Stimulated activated CD8-positive, alpha-beta memory T cell treated with anti-CD3 and anti-CD28 coated beads, Interleukin-2, amount 100 ng/mL, for 48 hours (primary cell): ENCODE data around the gene KTI12.
"Not testable (repeated sequence)": the region's sequence is repeated elsewhere in the genome, so short reads cannot be mapped to it uniquely, and the experiment has no call there.

ENCODE experiments used
- DNase-seq, 2 donors: peaks; one replicate each; pipeline ENCODE4 v3.0.0-alpha.2; 2020; ENCODE audit warnings: low read depth in 2 of 2

Gene KTI12

DNA sequence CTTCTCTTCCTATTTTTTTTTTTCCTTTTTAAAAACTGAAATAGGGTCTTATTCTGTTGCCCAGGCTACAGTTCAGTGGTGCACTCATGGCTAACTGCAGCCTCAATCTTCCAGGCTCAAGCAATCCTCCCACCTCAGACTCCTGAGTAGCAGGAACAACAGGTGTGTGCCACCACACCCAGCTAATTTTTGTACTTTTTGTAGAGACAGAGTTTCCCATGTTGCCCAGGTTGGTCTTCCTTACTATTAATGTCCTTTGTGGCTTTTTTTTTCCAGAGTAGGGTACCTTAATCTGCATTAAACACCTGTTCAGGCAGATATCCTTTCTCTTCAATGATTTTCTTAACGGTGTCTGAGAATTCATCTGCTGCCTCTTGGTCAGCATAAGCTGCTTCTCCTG is 4.3 kb upstream of the KTI12 start:
- no peak for DNase-seq

DNA sequence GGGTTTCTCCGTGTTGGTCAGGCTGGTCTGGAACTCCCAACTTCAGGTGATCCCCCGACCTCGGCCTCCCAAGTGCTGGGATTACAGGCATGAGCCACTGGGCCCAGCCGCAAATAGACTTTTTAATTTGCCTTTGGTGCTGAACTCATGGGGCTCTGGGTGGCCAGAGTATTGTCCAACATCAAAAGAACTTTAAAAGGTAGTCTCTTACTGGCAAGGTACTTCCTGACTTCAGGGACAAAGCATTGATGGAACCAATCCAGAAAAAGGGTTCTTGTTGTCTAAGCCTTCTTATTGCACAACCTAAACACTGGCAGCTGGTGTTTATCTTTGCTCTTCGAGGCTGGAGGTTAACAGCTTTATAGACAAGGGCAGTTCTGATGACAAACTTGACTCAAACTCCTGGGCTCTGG is 3.8 kb upstream of the KTI12 start:
- DNase-seq = no peak

DNA sequence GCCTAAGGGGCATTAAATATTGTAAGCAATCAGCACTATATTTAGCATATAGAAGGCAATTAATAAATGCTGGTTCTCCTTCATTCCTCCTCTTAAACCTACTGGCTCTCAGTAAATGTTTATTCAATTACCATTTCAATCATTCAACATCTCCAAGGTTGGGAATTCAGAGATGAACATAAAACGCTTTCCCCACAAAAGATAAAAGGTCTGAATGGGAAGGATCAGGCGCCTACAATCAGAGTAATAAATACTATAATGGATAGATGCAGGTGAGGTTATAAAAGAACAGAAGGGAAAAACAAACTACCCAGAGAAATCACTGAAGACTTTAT is 407 bp upstream of the KTI12 start:
- no peak for DNase-seq

DNA sequence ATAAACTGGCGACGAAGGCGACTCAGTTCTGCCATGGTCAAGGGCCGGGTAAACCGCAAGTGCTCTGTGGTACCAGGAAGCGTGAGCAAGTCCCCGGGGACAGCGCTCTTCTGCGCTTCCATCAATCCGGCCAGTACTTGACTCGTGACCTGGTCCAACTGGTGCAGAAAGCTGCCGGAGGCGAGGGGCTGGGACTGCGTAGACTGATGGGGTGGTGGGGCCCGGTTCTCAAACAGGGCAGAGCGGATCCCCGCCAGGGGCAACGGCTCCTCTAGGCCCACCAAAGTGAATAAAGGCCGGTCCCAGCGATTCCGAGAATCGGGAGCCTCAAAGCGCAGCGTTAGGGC is 852 bp downstream of the KTI12 start:
- peak in 1 of 2 donors; percentile 5 for DNase-seq

DNA sequence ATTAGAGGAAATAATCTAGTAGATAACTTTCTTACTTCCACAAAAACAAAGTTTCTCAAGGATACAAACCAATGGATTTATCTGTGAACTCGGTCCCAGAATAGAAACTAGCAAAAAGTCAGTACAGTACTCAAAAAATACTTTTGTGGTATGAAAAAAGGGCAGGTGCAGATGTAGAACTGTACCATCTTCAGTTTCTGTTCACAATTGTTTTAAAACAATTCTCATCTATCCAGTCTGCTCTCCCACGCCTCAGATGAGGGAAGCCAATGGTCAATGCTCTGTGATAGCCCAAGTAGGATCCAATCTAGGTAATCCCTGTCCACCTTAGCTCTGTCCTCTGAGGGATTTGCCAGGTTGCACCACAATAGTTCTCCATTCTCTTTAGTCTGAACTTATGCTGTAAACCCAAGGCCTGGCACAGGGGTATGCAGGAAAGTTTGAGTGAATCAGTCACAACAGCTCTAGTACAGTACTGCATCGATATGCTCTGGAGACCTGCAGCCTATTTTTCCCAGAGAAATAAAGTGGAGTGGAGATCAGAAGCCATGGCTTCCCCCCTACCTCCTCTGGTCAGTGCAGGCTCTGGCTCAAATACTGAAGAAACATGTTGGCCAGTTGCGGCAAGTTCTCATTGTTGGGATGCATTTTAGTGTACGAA is 1.4 kb downstream of the KTI12 start:
- DNase-seq = no peak

DNA sequence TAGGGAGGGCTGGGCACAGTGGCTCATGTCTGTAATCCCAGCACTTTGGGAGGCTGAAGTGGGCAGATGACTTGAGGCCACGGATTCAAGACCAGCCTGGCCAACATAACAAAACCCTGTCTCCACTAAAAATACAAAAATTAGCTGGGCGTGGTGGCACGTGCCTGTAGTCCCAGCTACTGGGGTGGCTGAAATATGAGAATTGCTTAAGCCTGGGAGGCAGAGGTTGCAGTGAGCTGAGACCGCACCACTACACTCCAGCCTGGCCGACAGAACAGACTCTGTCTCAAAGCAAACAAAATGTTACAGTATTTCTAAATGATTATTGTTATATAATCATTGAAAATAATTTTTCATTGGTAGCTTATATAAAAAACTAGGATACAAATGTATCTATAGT is 4.8 kb downstream of the KTI12 start:
- DNase-seq = not testable (repeated sequence)

DNA sequence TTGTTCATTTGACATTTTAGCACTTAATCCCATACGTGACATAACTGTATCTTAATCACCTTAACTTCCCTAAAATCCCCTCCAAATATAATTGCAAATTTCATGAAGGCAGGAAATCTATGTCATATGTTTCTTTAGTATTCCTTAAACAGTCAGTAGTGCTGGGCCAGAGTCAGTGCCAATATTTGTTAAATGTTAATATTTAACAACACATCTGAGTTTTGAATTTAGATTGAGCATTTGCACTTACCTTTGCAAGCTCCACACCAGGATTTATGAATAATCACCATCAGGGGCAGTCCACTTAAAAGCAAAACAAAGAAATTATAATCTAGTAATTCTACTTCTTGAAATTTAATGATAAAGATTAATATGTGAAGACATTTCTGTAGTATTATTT is 5.3 kb downstream of the KTI12 start:
- no peak for DNase-seq

DNA sequence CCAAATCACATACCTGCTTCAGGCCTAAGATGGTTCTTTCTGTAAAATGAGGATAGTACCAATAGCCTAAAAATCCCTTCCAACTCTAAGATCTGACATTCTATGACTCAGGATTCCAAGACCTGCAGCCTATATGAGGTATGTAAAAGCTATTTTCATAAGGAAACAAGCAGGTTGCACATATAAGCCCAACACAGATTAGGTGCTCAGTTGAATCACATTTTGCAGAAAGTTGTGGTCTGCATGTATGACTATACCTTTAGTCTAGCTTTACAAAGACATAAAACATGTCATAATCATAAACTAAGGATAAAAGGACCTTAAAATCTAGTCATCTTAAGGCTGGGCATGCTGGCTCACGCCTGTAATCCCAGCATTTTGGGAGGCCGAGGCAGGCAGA is 7.3 kb downstream of the KTI12 start:
- no peak for DNase-seq

DNA sequence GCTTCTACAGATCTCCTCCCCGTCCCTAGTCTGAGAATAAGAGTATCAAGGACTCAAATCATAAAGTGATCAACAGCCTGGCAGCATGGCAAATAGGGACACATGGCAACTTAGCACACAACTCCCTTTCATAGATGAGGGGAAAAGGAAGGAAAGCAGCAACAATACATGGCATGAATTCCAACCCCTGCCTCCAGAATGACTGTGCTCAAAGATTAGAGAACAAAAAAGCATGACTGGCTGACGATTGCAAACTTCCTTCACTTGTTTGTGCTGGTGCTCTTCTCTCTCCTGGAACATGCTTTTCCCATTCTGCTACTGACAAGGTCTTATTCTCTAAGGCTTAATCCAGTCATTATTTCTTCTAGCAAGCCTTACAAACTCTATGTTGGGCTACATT is 11.5 kb downstream of the KTI12 start:
- DNase-seq = no peak

DNA sequence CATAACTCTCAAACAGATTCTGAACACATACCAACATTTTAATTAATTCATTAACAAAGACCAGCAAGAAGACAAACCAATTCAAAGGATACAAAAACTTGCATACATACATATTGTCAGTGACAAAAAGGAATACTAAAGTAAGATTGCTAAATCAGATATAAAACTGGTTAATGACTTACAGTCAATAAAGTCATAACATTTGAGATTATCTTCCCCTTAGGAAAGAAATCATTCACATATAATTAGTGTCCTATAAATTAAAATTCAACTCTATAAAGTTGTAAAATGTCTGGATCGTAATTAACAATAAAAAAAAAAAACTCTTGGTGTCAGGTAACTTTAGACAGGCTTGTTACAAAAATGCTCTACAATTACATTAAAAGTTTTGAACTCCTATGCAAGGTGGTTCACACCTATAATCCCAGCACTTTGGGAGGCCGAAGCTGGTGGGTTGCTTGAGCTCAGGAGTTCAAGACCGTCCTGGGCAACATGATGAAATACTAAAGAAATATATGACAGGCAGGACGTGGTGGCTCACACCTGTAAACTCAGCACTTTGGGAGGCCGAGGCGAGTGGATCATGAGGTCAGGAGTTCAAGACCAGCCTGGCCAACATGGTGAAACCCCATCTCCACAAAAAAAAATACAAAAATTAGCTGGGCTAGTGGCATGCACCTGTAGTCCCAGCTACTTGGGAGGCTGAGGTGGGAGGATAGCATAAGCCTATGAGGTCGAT is 25.4 kb downstream of the KTI12 start:
- DNase-seq = no peak

DNA sequence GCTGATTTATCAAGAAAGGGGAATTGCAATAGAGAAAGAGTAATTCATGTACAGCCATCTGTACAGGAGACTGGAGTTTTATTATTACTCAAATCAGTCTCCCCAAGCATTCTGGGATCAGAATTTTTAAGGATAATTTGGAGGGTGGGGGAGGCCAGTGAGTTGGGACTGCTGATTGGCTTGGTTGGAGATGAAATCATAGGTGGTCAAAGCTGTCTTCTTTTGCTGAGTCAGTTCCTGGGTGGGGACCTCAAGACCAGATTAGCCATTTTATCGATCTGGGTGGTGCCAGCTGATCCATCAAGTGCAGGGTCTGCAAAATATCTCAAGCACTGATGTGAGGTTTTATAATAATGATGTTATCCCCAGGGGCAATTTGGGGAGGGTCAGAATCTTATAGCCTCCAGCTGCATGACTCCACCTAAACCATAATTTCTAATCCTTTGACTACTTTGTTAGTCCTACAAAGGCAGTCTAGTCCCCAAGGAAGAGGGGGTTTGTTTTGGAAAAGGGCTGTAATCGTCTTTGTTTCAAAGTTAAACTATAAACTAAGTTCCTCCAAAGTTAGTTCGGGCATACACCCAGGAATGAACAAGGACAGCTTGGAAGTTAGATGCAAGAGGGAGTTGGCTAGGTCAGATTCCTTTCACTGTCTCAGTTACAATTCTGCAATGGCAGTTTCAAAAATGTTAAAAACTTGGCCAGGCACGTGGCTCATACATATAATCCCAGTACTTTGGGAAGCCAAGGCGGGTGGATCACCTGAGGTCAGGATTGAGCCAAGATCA is 26.2 kb downstream of the KTI12 start:
- no peak for DNase-seq

DNA sequence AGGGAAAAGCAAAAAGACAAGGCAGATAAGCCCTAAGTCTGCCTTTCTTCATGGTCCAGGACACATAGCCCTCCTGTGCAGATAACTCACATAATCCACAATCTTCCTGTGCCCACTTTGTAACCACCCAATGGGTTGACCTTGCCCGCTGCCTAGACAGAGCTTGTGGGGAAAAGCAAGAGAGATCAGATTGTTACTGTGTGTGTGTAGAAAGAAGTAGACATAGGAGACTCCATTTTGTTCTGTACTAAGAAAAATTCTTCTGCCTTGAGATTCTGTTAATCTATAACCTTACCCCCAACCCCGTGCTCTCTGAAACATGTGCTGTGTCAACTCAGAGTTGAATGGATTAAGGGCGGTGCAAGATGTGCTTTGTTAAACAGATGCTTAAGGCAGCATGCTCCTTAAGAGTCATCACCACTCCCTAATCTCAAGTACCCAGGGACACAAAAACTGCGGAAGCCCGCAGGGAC is 27.5 kb downstream of the KTI12 start:
- DNase-seq = not testable (repeated sequence)

DNA sequence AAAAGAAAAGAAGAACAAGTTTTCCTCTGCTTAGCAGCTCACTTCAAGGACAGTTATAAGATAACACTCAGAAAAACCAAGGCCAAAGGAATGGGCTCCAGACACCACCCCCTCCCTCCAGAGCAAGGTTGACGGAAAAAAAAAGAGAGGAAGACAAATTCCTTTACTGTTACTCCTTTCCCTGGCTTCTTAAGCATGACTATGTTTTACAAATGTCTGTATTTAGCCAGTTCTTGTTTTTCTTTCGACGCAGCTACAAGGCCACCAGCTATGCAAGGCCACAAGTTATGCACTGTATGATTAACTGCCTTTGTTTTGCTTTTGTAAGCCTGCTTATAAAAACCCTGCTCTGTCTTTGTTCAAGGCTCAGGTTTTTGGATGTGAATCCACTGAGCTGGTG is 28.1 kb downstream of the KTI12 start:
- DNase-seq = not testable (repeated sequence)

DNA sequence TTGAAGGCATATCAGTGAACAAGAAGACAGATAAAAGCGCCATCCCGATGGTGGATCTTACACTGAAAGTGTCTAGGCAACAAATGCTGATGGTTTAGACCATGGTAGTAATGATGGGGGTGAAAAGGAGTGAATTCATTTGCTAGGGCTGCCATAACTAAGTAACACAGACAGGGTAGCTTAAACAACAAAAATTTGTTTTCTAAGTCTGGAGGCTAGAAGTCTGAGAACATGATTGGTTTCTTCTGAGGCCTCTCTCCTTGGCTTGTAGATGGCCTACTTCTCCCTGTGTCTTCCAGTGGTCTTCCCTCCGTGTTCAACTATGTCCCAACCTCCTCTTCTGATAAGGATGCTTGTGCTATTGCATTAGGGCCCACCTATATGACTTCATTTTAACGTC is 29.7 kb downstream of the KTI12 start:
- DNase-seq = no peak

DNA sequence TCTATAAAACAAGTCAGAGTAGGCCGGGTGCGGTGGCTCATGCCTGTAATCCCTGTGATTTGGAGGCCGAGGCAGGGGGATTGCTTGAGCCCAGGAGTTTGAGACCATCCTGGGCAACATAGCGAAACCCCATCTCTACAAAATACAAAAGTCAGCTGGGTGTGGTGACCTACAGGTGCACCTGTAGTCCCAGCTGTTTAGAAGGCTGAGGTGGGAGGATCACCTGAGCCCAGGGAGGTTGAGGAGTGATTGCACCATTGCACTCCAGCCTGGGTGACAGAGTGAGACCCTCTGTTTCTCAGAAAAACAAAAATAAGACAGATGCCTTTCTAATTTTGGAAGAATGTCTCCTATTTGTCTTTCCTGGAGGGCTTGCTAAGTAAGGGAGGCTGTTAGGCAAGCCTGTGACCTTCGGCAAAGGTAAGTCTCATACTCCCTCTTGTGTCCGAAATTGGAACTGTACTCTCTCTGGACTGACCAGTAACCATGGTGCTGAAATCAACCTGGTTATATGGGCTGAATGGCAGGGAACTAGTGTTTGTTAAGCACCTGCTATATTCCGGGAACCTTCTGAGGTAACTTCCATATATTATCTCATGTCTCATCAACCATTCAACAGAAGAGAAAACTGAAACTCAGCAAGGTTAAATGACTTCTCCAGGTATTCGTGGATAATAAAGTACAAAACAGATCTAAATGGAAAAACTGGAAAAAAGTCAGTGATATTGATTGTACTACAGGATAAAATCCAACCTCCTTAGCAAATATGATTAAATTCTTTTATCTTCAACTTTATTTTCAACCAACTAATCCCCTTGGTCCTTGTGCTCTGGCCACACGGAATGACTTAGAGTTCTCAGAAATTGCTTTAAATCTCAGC is 31.3 kb downstream of the KTI12 start:
- DNase-seq = peak in 1 of 2 donors; percentile 1

DNA sequence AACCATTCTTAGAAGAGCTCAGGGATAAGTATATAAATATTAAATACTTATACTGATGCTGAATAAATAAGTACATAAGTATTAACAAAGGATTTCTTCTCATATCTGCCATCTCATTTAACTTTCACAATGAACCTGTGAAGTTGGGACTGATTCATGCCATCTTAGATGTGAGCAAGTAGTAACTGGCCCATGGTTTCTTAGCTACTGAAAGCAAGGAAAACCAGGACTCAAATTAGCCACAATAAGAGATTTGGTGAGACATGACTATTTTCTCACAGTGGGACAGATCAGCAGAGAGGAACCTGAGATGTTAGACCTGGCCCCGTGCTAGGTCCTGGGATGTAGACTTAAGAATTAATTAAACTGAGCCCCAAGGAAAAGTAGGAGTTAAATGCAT is 34.9 kb downstream of the KTI12 start:
- no peak for DNase-seq

DNA sequence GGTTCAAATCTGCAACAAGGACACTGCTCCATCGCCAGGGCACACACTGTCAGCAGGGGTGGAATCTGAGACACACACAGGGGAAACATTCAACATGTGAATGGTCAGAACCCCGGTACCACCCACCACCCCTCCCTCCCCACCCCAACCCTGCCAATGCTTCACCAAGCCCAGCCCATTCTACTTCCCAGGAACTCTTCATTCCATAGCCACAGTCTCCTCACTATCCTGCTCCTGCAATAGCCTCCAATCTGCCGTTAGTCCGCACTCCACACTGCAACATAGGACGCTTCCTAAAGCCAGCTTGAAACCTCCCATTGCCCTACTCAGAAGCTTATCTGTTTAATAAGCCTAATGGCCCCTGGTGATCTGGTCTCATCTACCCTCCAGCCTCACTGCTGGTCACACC is 35.6 kb downstream of the KTI12 start:
- no peak for DNase-seq

DNA sequence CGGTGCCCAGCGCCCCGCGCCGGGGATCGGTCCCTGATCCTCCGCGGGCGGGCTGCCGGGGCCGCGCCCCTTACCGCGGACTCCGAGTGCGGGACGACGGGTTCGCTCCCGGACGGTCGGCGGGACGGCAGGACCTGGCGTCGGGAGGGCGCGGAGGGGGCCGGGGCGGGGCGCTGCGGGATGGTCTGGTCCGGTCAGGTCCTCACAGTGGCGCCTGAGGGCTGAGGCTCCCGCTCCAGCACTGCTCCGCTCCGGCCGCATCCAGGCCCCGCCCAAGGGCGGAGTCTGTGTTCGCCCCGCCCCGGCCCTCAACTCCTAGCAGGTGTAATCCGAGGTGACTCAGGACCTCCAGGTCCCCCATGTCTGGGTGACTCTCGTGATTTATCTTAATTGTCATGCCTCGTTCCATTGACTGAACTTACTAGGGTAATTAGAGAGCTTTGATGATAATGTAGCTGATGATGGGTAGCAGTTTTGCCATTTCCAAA is 43.1 kb downstream of the KTI12 start, which contains the start of gene RAB3B:
Gene RAB3B, minus strand, starts transcription at position 223 of the 488 bp plus-strand sequence. CDS start 13,583 bp downstream, outside the sequence.
- DNase-seq = peak; percentile 62 to 78

DNA sequence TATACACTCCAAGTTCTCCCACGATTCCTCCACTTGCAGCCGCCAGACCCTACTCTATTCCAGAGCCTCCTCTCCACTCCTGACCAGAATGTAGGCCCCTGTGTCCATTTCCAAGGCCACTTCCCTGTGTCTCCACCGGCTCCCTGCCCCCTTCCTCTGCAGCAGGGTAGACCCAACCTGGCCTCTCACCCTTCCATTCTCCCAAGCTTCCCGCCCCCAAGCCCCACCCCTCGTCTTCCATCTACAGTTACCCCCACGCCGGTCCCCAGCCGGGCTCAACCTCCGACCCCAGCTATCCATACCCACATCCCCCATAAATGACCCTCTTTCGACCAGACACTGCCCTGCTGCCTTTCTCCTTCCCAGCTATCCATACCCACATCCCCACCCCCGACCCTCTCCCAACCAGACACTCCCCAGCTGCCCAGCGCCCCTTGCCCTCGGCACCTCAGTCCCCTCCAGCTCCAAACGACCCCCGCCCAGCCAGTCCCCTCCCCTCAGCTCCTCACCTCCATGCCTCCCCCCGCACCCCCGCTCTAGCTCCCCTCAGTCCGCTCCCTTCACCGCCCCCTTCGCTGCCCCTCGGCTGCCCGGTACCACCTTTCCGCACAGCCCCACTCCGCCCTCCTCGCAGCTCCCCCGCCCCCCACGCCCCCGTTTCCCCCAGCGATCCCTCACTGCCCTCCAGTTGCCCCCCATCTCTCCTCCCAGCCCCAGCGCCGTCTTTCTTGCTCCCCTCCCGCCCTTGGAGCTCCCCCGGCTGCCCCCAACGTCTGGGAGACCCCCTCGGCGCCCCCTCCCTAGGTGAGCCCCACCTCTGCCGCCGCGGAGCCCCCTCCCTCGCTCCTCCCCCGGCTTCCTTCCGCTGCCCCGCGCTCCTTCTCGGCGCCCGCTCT is 43.8 kb downstream of the KTI12 start:
- DNase-seq = peak in 1 of 2 donors; percentile 1

DNA sequence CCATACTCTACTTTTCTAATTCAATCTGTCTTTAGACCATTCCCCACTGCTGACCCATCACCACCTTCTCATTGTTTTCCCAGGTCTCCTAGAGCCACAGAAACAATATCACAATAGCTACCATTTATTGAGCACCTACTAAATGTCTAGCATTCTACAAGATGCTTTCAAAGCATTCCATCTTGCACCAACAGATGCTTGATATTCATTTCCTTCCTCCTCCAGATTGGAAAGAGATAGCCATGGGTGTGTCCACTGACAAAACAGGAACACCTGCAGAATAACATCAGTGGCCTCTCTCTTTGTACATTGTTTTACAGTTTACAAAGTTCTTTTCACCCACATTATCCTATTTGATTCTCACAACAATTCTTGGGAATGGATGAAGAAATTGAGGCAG is 45.4 kb downstream of the KTI12 start:
- no peak for DNase-seq

DNA sequence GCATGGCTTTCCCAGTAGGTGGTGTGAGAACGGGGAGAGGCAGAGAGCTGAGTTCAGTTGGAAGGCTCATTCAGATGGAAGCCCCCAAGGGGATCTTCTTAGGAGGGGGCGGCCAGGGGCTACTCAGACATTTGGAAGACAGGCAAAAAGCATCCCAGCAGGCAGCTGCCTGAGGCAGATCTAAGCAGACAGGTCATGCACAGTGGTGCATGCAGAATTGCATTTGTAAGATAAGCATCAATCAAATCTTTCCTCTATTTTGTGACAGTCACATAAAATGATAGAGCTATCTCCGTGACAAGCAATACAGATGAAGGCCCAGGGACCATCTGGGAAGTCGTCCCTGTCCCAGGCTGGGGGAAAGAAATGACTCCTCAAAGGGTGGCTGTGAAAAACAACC is 46.9 kb downstream of the KTI12 start:
- no peak for DNase-seq
